ENCODE results near the gene TRPM5.
"Not testable (repeated sequence)": the region's sequence is repeated elsewhere in the genome, so short reads cannot be mapped to it uniquely, and the experiment has no call there.

TRPM5 gene

GRCh38 chr11:2480067-2480873, 36.0 kb upstream of the TRPM5 start:
- H3K27ac ChIP-seq (ENCODE audit: low read length); H3K9me3 ChIP-seq (ENCODE audit: control insufficient read depth, insufficient read depth, low read length); H3K4me3 ChIP-seq (ENCODE audit: low read length); H3K27me3 ChIP-seq (ENCODE audit: control insufficient read depth, insufficient read depth, low read length); DNase-seq (ENCODE audit: low read depth, low spot score); H3K4me1 ChIP-seq (ENCODE audit: control insufficient read depth, insufficient read depth, low read length); H3K36me3 ChIP-seq (ENCODE audit: control insufficient read depth, insufficient read depth, low read length): not testable (repeated sequence)
- no CpG with 5 or more reads among the region's 6 CpGs for WGBS (ENCODE audit: insufficient coverage, insufficient read length)

GRCh38 chr11:2477936-2478335, 33.6 kb upstream of the TRPM5 start:
- Histone ChIP-seq H3K4me3 (ENCODE audit: low read length) (no peak overlapping the region), H3K27me3 (ENCODE audit: control insufficient read depth, insufficient read depth, low read length) (peaks cover 2% of the 10 kb centered on the region; the same call in 1 of the 2 replicates), H3K27ac (ENCODE audit: low read length) (no peak overlapping the region), H3K36me3 (ENCODE audit: control insufficient read depth, insufficient read depth, low read length) (no peaks in the 10 kb centered on the region; the same call in 1 of the 2 replicates), H3K4me1 (ENCODE audit: control insufficient read depth, insufficient read depth, low read length) (no peaks in the 10 kb centered on the region), H3K9me3 (ENCODE audit: control insufficient read depth, insufficient read depth, low read length) (no peaks in the 10 kb centered on the region; the same call in 1 of the 2 replicates)
- no CpG with 5 or more reads among the region's 8 CpGs for WGBS (ENCODE audit: insufficient coverage, insufficient read length)
- no peak for DNase-seq (ENCODE audit: low read depth, low spot score)

GRCh38 chr11:2477254-2477653, 32.9 kb upstream of the TRPM5 start:
- H3K9me3 ChIP-seq (ENCODE audit: control insufficient read depth, insufficient read depth, low read length), result no peaks in the 10 kb centered on the region; the same call in 1 of the 2 replicates
- no peaks in the 10 kb centered on the region for H3K4me1 ChIP-seq (ENCODE audit: control insufficient read depth, insufficient read depth, low read length)
- H3K27me3 ChIP-seq (ENCODE audit: control insufficient read depth, insufficient read depth, low read length), result peaks cover 2% of the 10 kb centered on the region; the same call in 1 of the 2 replicates
- WGBS (ENCODE audit: insufficient coverage, insufficient read length), result no CpG with 5 or more reads among the region's 3 CpGs
- no peak overlapping the region for H3K27ac ChIP-seq (ENCODE audit: low read length)
- H3K4me3 ChIP-seq (ENCODE audit: low read length), result no peak overlapping the region
- no peak for DNase-seq (ENCODE audit: low read depth, low spot score)
- H3K36me3 ChIP-seq (ENCODE audit: control insufficient read depth, insufficient read depth, low read length), result no peaks in the 10 kb centered on the region; the same call in 1 of the 2 replicates

GRCh38 chr11:2475136-2475918, 31.0 kb upstream of the TRPM5 start:
- H3K27ac ChIP-seq (ENCODE audit: low read length), result no peak overlapping the region
- no peak for DNase-seq (ENCODE audit: low read depth, low spot score)
- no peaks in the 10 kb centered on the region for H3K36me3 ChIP-seq (ENCODE audit: control insufficient read depth, insufficient read depth, low read length)
- WGBS (ENCODE audit: insufficient coverage, insufficient read length), result no CpG with 5 or more reads among the region's 17 CpGs
- H3K4me3 ChIP-seq (ENCODE audit: low read length), result no peak overlapping the region
- H3K27me3 ChIP-seq (ENCODE audit: control insufficient read depth, insufficient read depth, low read length), result peaks cover 2% of the 10 kb centered on the region; the same call in 1 of the 2 replicates
- no peaks in the 10 kb centered on the region; the same call in 1 of the 2 replicates for H3K9me3 ChIP-seq (ENCODE audit: control insufficient read depth, insufficient read depth, low read length)
- H3K4me1 ChIP-seq (ENCODE audit: control insufficient read depth, insufficient read depth, low read length), result no peaks in the 10 kb centered on the region

GRCh38 chr11:2474059-2474901, 30.0 kb upstream of the TRPM5 start:
- Histone ChIP-seq H3K36me3 (ENCODE audit: control insufficient read depth, insufficient read depth, low read length) (no peaks in the 10 kb centered on the region), H3K27me3 (ENCODE audit: control insufficient read depth, insufficient read depth, low read length) (peaks cover 2% of the 10 kb centered on the region; the same call in 1 of the 2 replicates), H3K4me3 (ENCODE audit: low read length) (no peak overlapping the region), H3K4me1 (ENCODE audit: control insufficient read depth, insufficient read depth, low read length) (no peaks in the 10 kb centered on the region), H3K9me3 (ENCODE audit: control insufficient read depth, insufficient read depth, low read length) (no peaks in the 10 kb centered on the region; the same call in 1 of the 2 replicates), H3K27ac (ENCODE audit: low read length) (no peak overlapping the region)
- DNase-seq (ENCODE audit: low read depth, low spot score), result no peak
- no CpG with 5 or more reads among the region's 19 CpGs for WGBS (ENCODE audit: insufficient coverage, insufficient read length)

GRCh38 chr11:2473361-2474058, 29.2 kb upstream of the TRPM5 start:
- Histone ChIP-seq H3K4me1 (ENCODE audit: control insufficient read depth, insufficient read depth, low read length) (no peaks in the 10 kb centered on the region), H3K27me3 (ENCODE audit: control insufficient read depth, insufficient read depth, low read length) (peaks cover 2% of the 10 kb centered on the region; the same call in 1 of the 2 replicates), H3K27ac (ENCODE audit: low read length) (no peak overlapping the region), H3K36me3 (ENCODE audit: control insufficient read depth, insufficient read depth, low read length) (no peaks in the 10 kb centered on the region), H3K9me3 (ENCODE audit: control insufficient read depth, insufficient read depth, low read length) (no peaks in the 10 kb centered on the region), H3K4me3 (ENCODE audit: low read length) (no peak overlapping the region)
- no peak for DNase-seq (ENCODE audit: low read depth, low spot score)
- WGBS (ENCODE audit: insufficient coverage, insufficient read length), result no CpG with 5 or more reads among the region's 27 CpGs

- Histone ChIP-seq H3K27ac (ENCODE audit: low read length) (no peak overlapping the region), H3K4me1 (ENCODE audit: control insufficient read depth, insufficient read depth, low read length) (no peaks in the 10 kb centered on the region), H3K4me3 (ENCODE audit: low read length) (no peak overlapping the region), H3K9me3 (ENCODE audit: control insufficient read depth, insufficient read depth, low read length) (no peaks in the 10 kb centered on the region), H3K27me3 (ENCODE audit: control insufficient read depth, insufficient read depth, low read length) (peaks cover 2% of the 10 kb centered on the region; the same call in 1 of the 2 replicates), H3K36me3 (ENCODE audit: control insufficient read depth, insufficient read depth, low read length) (no peaks in the 10 kb centered on the region)
- DNase-seq (ENCODE audit: low read depth, low spot score), result no peak
- WGBS (ENCODE audit: insufficient coverage, insufficient read length), result no CpG with 5 or more reads among the region's 8 CpGs
Measured at GRCh38 chr11:2472428-2473186, 28.3 kb upstream of the TRPM5 start.

GRCh38 chr11:2471804-2472096, 27.4 kb upstream of the TRPM5 start:
- no peak overlapping the region for H3K27ac ChIP-seq (ENCODE audit: low read length)
- no peak overlapping the region for H3K4me3 ChIP-seq (ENCODE audit: low read length)
- H3K4me1 ChIP-seq (ENCODE audit: control insufficient read depth, insufficient read depth, low read length), result no peaks in the 10 kb centered on the region
- H3K9me3 ChIP-seq (ENCODE audit: control insufficient read depth, insufficient read depth, low read length), result no peaks in the 10 kb centered on the region
- no peak for DNase-seq (ENCODE audit: low read depth, low spot score)
- WGBS (ENCODE audit: insufficient coverage, insufficient read length), result no CpG with 5 or more reads among the region's 6 CpGs
- peaks cover 2% of the 10 kb centered on the region; the same call in 1 of the 2 replicates for H3K27me3 ChIP-seq (ENCODE audit: control insufficient read depth, insufficient read depth, low read length)
- no peaks in the 10 kb centered on the region for H3K36me3 ChIP-seq (ENCODE audit: control insufficient read depth, insufficient read depth, low read length)

- H3K4me1 ChIP-seq (ENCODE audit: control insufficient read depth, insufficient read depth, low read length), result no peaks in the 10 kb centered on the region
- H3K9me3 ChIP-seq (ENCODE audit: control insufficient read depth, insufficient read depth, low read length), result no peaks in the 10 kb centered on the region
- WGBS (ENCODE audit: insufficient coverage, insufficient read length), result no CpG with 5 or more reads among the region's 17 CpGs
- H3K36me3 ChIP-seq (ENCODE audit: control insufficient read depth, insufficient read depth, low read length), result no peaks in the 10 kb centered on the region
- H3K4me3 ChIP-seq (ENCODE audit: low read length), result no peak overlapping the region
- peaks cover 2% of the 10 kb centered on the region; the same call in 1 of the 2 replicates for H3K27me3 ChIP-seq (ENCODE audit: control insufficient read depth, insufficient read depth, low read length)
- DNase-seq (ENCODE audit: low read depth, low spot score), result no peak
- no peak overlapping the region for H3K27ac ChIP-seq (ENCODE audit: low read length)
Measured at GRCh38 chr11:2471048-2471803, 26.9 kb upstream of the TRPM5 start.
